Thoracic aorta (tissue), 2 donors: Measurements from ENCODE around the gene PGRMC2. TPM values are rescaled to one million over a fixed set of nuclear protein-coding genes. Genes with fewer than 3 reads are reported as not detected.

ENCODE experiments used
- ATAC-seq: fragments of 150-250 bp; one replicate; pipeline ENCODE4 v1.8.0; 2017; ENCODE audit warnings: low read depth; ENCODE audit not compliant: insufficient number of reproducible peaks, low FRiP score
- DNase-seq: peaks from one replicate; pipeline ENCODE4 v3.0.0-alpha.2; 2020; ENCODE audit warnings: low spot score
- H3K27ac ChIP-seq, 2 donors: fragments of 200-600 bp; sonication (generic); 1 replicate in 1 of 2; 2 replicates in 1 of 2; pipeline ENCODE4 v1.5.1; 2016; ENCODE audit warnings: mild to moderate bottlenecking in 2 of 2, moderate library complexity in 2 of 2
- H3K27me3 ChIP-seq: fragments of 200-600 bp; sonication (generic); replicated peaks from 2 replicates; pipeline ENCODE4 v1.6.0; 2016; ENCODE audit warnings: mild to moderate bottlenecking; ENCODE audit not compliant: insufficient read depth
- H3K36me3 ChIP-seq: fragments of 200-600 bp; sonication (generic); one replicate; pipeline ENCODE4 v1.5.1; 2016
- H3K4me1 ChIP-seq, 2 donors: fragments of 200-600 bp; sonication (generic); 1 replicate in 1 of 2; 2 replicates in 1 of 2; pipeline versions ENCODE4 v1.5.1 to v1.6.0; 2016; ENCODE audit warnings: low read depth in 2 of 2, mild to moderate bottlenecking in 1 of 2; ENCODE audit not compliant: control insufficient read depth in 1 of 2
- H3K4me3 ChIP-seq: fragments of 200-600 bp; sonication (generic); 2 replicates; pipeline ENCODE4 v1.5.1; 2016; ENCODE audit warnings: mild to moderate bottlenecking
- H3K9me3 ChIP-seq: fragments of 200-600 bp; sonication (generic); 2 replicates; pipeline ENCODE4 v1.5.1; 2016
- total RNA-seq, 2 donors: library from RNA; depleted of rRNA; stranded (reverse); fragments of >200 nt; gene quantifications; one replicate each; pipeline versions ENCODE4 v1.1.0 to v1.2.3, GENCODE V29; 2016
- TF ChIP-seq, protein P1 (sequence below): fragments of 200-600 bp; sonication (generic); IDR thresholded peaks from one replicate; pipeline ENCODE4 v1.5.1; 2019; ENCODE audit warnings: antibody characterized with exemption

The PGRMC2 gene
- total RNA-seq, 2 donors from 2014 or later: 26.9 to 70.1 TPM

GRCh38 chr4:128329638-128330037 is 42.0 kb upstream of the PGRMC2 start:
- TF ChIP-seq, protein P1, sequence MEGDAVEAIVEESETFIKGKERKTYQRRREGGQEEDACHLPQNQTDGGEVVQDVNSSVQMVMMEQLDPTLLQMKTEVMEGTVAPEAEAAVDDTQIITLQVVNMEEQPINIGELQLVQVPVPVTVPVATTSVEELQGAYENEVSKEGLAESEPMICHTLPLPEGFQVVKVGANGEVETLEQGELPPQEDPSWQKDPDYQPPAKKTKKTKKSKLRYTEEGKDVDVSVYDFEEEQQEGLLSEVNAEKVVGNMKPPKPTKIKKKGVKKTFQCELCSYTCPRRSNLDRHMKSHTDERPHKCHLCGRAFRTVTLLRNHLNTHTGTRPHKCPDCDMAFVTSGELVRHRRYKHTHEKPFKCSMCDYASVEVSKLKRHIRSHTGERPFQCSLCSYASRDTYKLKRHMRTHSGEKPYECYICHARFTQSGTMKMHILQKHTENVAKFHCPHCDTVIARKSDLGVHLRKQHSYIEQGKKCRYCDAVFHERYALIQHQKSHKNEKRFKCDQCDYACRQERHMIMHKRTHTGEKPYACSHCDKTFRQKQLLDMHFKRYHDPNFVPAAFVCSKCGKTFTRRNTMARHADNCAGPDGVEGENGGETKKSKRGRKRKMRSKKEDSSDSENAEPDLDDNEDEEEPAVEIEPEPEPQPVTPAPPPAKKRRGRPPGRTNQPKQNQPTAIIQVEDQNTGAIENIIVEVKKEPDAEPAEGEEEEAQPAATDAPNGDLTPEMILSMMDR: no peak
- Histone ChIP-seq H3K4me1 (peaks cover 0 to 16% of the 10 kb centered on the region in 2 donors), H3K9me3 (no peaks in the 10 kb centered on the region), H3K27ac (no peak overlapping the region), H3K4me3 (no peak overlapping the region), H3K27me3 (no peaks in the 10 kb centered on the region), H3K36me3 (no peaks in the 10 kb centered on the region)
- ATAC-seq (no peak), DNase-seq (no peak)

GRCh38 chr4:128328106-128328505 is 40.5 kb upstream of the PGRMC2 start:
- TF ChIP-seq, protein P1: no peak
- no peak for DNase-seq

DNA sequence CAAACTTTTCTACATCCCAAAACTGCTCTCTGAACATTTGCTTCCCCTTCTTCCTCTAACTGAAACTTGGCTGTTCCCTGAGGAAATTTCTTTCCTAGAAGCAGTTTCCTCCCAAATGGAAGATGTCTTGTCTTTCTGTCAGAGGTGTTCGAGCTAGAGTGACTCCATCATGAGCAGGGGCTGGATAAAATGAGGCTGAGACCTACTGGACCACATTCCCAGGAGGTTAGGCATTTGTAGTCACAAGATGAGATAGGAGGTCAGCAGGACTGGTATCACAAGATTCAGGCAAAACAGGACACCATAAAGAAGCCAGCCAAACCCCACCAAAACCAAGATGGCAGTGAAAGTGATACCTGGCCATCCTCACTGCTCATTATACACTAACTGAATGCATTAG is 35.8 kb upstream of the PGRMC2 start:
- no peak for ATAC-seq
- no peak for DNase-seq
- H3K4me1 ChIP-seq: peaks cover 0 to 14% of the 10 kb centered on the region in 2 donors

More at GRCh38 chr4:128328106-128328505, 40.5 kb upstream of the PGRMC2 start:
- no peaks in the 10 kb centered on the region for H3K36me3 ChIP-seq
- H3K4me1 ChIP-seq: peaks cover 0 to 16% of the 10 kb centered on the region in 2 donors
- no peak overlapping the region for H3K4me3 ChIP-seq
- no peaks in the 10 kb centered on the region for H3K9me3 ChIP-seq
- no peaks in the 10 kb centered on the region for H3K27me3 ChIP-seq
- no peak overlapping the region for H3K27ac ChIP-seq
- no peak for ATAC-seq

DNA sequence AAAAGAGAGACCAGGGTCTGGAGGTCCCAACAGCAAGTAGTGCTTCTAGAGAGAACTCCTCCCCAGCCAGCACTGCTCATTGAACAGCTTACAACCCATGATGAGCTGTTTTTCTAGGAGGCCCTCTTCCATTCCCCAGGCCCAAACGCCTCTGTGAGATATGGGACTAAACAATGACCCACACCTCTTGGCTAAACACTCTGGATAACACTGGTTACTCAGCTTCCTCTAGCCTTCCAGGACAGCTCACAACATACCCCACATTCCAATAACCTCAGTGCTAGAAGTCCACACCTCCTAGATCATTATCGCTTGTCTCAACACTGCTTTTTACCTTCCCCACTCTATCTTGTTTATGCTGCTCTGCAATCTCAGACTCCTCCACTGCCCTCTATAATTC is 35.4 kb upstream of the PGRMC2 start:
- Histone ChIP-seq H3K9me3 (no peaks in the 10 kb centered on the region), H3K4me1 (peaks cover 0 to 14% of the 10 kb centered on the region in 2 donors), H3K36me3 (no peaks in the 10 kb centered on the region), H3K27ac (no peak overlapping the region), H3K4me3 (no peak overlapping the region), H3K27me3 (no peaks in the 10 kb centered on the region)
- TF ChIP-seq, protein P1: no peak
- DNase-seq: no peak
- ATAC-seq: no peak

More for the DNA sequence above, 35.8 kb upstream of the PGRMC2 start:
- Histone ChIP-seq H3K9me3 (no peaks in the 10 kb centered on the region), H3K27ac (no peak overlapping the region), H3K4me3 (no peak overlapping the region), H3K36me3 (no peaks in the 10 kb centered on the region), H3K27me3 (no peaks in the 10 kb centered on the region)
- TF ChIP-seq, protein P1: no peak

DNA sequence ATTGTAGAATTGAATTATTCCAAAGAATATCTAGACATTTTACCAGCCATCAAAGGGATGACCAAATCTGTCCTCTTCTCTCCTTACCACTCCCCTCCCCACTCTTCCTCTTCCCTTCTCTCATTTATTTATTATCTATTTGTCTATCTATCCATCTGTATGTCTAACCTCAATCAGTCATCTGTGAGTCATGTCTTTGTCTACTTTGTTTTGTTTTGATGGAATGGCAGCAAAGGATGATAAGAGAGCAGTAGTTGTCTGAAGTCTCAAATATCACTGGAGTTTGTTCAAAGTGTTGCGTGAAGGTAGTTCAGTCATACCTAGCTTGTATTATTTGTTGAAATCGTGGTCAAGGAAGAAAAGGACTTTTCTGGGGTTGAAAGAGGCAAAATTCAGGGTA is 34.7 kb upstream of the PGRMC2 start:
- no peak for ATAC-seq
- Histone ChIP-seq H3K4me1 (peaks cover 0 to 14% of the 10 kb centered on the region in 2 donors), H3K27me3 (no peaks in the 10 kb centered on the region), H3K4me3 (no peak overlapping the region), H3K9me3 (no peaks in the 10 kb centered on the region), H3K36me3 (no peaks in the 10 kb centered on the region), H3K27ac (no peak overlapping the region)
- DNase-seq: no peak
- TF ChIP-seq, protein P1: no peak
